NCI-H524 (cell line): ENCODE data around the gene SELENOI.
A peak's percentile ranks its signal among the peaks of the same experiment; 100 is the strongest.
"Not testable (repeated sequence)": the region's sequence is repeated elsewhere in the genome, so short reads cannot be mapped to it uniquely, and the experiment has no call there.

Source experiments
- DNase-seq, 2 experiments: peaks; one replicate each; lab custom pipeline; 2025; lab: John Stamatoyannopoulos, UW

The SELENOI gene

DNA sequence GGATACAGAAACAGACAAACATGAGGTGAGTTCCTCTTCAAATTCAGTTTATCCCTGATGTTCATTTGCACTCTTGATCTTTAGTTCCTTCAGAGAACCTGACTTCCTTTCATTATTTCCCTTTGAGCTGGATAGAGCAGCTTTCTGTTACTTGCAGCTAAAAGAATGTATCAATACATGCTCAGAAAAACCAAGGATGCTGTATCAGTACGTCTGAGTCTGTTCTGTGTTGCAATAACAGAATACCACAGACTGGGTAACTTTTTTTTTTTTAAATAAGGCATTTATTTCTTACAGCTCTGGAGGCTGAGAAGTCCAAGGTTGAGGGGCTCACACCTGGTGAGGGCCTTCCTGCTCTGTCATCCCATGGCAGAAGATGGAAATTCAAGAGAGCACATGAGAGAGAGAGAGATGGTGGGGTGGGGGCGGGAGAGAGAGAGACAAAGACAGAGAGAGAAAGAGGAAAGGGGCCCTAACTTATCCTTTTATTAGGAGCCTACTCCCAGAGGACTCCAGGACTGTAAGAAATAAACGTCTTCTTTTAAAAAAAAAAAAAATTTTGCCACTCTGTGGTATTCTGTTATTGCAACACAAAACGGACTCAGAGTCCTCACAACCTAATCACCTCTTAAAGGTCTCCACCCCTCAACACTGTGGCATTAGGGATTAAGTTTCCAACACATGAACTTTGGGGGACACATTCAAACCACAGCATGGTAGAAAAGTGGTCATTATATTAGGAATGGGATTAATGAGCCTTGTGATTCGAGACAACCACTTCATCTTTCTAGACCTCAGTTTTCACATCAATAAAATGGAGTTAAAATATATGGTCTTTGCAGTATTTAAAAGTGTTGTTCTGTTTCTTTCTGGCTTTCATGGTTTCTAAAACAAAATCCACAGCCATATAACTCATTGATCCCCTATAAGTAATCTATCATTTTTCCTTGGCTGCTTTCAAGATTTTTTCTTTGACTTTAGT is 18.4 kb upstream of the SELENOI start:
- DNase-seq, result no peak

- not testable (repeated sequence) for DNase-seq
Observed at GRCh38 chr2:26329083-26329482, 16.9 kb upstream of the SELENOI start.

- peak; percentile 45 to 78 for DNase-seq
Observed at GRCh38 chr2:26330114-26330549, 15.8 kb upstream of the SELENOI start.

DNA sequence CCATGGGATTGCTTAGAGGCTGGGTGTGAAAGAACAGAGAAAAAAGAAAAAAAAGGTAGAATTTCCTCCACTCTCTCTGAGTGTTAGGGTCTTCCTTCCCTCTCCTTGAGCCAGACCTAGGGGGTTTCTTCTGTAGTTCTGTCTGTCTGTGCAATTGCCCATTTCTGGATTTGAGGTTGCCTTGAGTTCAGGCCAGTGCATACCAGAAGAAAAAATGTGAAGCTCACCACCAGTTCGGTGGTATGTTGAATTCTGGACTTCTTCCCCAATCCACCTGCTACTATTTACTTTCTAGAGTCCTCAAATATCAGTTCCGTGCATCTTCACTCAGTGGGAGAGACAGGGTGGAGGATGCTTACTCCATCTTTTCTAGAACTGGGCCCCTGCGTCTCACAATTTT is 15.3 kb upstream of the SELENOI start:
- DNase-seq, result no peak

- DNase-seq, result not testable (repeated sequence)
Observed at GRCh38 chr2:26331321-26331720, 14.6 kb upstream of the SELENOI start.

DNA sequence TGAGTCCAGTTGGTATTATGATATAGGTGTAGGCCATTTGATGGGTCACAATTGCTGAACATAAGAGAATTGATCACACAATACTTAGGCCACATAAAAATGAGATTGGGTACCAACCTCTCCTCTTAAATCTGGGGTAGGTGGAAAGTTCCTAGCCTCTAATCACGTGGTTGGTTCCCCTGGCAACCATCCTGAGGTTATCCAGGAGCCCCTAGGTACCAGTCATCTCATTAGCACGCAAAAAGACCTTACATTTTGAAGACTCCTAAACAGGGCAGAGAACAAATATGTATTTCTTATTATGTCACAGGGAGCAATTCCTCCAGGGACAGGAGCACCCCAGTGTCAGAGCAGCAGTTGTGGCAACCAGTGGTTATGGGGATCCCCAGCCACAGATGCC is 12.7 kb upstream of the SELENOI start:
- DNase-seq, result peak in 1 of 2 experiments; percentile 6

GRCh38 chr2:26335231-26335630 is 10.7 kb upstream of the SELENOI start:
- DNase-seq, result no peak

GRCh38 chr2:26336719-26337118 is 9.2 kb upstream of the SELENOI start:
- DNase-seq, result no peak

GRCh38 chr2:26337298-26337697 is 8.6 kb upstream of the SELENOI start:
- DNase-seq, result no peak

GRCh38 chr2:26340831-26341230 is 5.1 kb upstream of the SELENOI start:
- no peak for DNase-seq

DNA sequence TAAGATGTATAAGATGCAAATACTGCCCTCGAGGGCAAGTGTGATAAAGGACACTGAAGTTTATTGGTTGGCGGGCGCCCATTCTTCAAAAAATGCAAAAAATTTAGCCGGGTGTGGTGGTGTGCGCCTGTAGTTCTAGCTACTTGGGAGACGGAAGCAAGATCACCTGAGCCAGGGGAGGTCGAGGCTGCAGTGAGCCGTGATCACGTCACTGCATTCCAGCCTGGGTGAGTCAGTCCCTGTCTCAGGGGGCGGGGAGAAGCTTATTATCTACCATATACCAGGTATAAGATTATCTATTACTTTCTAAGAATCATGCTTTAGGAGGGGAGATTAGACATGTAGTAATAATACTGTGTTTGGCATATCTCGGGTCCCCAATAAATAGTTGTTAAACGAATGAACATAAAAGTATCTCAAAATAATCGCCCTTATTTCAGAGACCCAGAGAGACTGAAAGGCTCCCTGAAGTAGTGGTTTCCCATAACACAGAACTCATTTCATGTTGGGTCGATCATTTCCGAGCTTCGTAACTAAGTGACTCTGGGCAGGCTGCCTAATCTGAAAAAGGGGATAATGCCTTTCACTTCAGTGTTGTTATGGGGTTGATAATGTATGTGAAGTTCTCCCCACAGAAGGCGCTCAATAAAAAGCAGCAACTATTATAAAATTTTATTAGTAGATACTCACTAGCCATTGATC is 1.2 kb upstream of the SELENOI start:
- no peak for DNase-seq

DNA sequence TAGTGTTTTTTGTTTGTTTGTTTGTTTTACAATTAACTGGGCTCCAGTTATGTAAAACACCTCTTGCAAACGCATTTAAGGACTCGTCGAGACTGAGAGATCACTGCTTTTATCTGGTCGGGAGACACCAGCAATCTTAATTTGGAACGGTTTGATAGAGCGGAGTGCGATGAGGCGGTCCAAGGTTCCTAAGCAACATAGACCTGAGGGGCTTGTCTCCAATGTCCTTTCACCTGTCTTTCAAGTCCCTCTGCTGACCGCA is 729 bp upstream of the SELENOI start:
- DNase-seq, result no peak

- peak; percentile 41 to 82 for DNase-seq
Observed at GRCh38 chr2:26346454-26347053, 611 bp downstream of the SELENOI start, which contains the start of gene ADGRF3. Gene ADGRF3, minus strand, starts transcription at chr2:26346789. Its CDS starts 555 bp downstream, at chr2:26346234.

DNA sequence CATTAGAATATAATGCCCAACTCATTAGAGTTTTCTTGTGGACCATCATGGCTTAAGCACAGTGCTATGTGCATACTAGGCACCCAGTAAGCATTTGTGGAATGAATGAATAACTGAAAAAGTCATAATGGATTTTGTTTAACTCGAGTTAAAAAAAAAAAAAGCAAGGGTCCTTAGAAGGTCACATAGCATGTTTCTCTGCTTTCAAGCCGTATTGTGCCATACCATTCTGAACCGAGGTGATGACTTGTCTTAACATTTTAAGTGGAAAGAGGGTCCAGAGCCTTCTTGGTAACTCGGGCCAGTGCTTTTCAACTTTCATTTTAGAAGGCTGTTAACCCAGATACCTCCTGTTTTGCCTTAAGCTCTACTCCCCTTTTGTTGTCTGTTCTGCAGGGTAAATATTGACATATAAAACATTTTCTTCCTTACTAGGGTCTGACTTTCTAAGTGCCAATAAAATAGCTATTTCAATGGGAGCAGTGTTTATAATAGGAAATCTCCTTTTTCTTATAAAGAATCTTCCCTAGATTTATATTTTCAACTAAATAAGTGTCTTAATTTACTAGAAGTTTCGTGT is 1.4 kb downstream of the SELENOI start:
- no peak for DNase-seq

GRCh38 chr2:26349690-26350089 is 3.7 kb downstream of the SELENOI start:
- no peak for DNase-seq

- no peak for DNase-seq
Observed at GRCh38 chr2:26351375-26352090, 5.6 kb downstream of the SELENOI start.

DNA sequence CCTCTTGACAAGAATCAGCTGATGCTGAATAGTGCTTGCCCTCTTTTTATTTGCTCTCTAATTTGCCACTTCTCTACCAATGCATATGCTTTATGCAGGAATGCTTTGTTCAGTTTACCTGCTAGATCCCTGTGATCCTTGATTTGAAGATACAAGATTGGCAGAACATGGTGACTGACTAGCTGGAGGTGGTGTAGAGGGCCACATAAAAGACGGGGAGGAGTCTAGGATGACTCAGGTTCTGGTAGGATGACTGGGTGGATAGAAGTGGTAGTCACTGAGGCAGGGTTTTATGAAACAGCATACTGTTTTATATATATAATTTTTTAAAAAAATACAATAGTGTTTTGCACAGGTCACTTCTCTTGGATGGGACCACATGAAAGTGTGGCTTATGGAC is 6.9 kb downstream of the SELENOI start:
- DNase-seq, result no peak

- DNase-seq, result not testable (repeated sequence)
Observed at GRCh38 chr2:26354469-26354868, 8.5 kb downstream of the SELENOI start.

GRCh38 chr2:26355038-26355995 is 9.4 kb downstream of the SELENOI start:
- DNase-seq, result no peak

DNA sequence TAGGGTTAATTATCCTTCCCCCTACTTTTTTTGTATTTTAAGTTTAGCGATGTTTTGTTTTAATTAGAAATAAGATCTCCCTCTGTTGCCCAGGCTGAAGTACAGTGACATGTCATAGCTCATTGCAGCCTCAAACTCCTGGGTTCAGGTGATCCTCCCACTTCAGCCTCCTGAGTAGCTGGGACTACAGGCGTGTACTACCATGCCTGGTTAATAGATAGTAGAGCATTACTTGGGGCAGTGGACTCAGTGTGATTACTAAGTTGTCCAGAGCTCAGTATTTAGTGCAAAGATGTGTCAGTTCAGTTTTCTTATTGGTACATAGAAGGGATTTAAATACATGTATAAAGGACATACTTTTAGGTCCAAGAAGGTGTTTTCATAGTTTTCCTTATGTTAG is 10.2 kb downstream of the SELENOI start:
- no peak for DNase-seq

GRCh38 chr2:26356771-26357170 is 10.8 kb downstream of the SELENOI start:
- DNase-seq, result no peak
